Measurements from ENCODE around the gene CTIF. TPM values are rescaled to one million over a fixed set of nuclear protein-coding genes. Genes with fewer than 3 reads are reported as not detected.

The CTIF gene
- total and polyA plus RNA-seq, 4 donors: 12.2 to 45.7 (median 32.6) TPM

- Histone ChIP-seq H3K4me3 (no peak overlapping the region), H3K27me3 (ENCODE audit: control insufficient read depth in 3 of 3, insufficient read depth in 3 of 3, low read length in 2 of 3) (no peaks in the 10 kb centered on the region), H3K9ac (ENCODE audit: insufficient read depth in 1 of 2, low read length in 2 of 2) (no peak overlapping the region), H3K4me1 (ENCODE audit: control insufficient read depth in 5 of 5, insufficient read depth in 5 of 5, low read length in 5 of 5) (peaks cover 0 to 49% (median 31%) of the 10 kb centered on the region in 5 donors), H3K36me3 (ENCODE audit: control insufficient read depth in 4 of 4, insufficient read depth in 4 of 4, low read length in 4 of 4) (peaks cover 0 to 2% (median 0%) of the 10 kb centered on the region in 4 donors), H3K27ac (ENCODE audit: low read depth in 1 of 2, low read length in 1 of 2) (no peak overlapping the region), H3K9me3 (ENCODE audit: control insufficient read depth in 4 of 4, insufficient read depth in 3 of 4, low read length in 3 of 4) (no peaks in the 10 kb centered on the region)
- ATAC-seq (ENCODE audit: insufficient read depth, low FRiP score): no peak
- DNase-seq: no peak
- WGBS, 2 donors: 92 to 97% methylated on average over 3 of the region's 3 CpGs
- TF ChIP-seq, protein P1, sequence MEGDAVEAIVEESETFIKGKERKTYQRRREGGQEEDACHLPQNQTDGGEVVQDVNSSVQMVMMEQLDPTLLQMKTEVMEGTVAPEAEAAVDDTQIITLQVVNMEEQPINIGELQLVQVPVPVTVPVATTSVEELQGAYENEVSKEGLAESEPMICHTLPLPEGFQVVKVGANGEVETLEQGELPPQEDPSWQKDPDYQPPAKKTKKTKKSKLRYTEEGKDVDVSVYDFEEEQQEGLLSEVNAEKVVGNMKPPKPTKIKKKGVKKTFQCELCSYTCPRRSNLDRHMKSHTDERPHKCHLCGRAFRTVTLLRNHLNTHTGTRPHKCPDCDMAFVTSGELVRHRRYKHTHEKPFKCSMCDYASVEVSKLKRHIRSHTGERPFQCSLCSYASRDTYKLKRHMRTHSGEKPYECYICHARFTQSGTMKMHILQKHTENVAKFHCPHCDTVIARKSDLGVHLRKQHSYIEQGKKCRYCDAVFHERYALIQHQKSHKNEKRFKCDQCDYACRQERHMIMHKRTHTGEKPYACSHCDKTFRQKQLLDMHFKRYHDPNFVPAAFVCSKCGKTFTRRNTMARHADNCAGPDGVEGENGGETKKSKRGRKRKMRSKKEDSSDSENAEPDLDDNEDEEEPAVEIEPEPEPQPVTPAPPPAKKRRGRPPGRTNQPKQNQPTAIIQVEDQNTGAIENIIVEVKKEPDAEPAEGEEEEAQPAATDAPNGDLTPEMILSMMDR (IDR thresholded peaks at IDR 0.05; ENCODE audit: control extremely low read depth, extremely low read depth): no peak
These were observed 298.8 kb downstream of the CTIF start for GRCh38 chr18:48837676-48838075.

- H3K4me1 ChIP-seq (ENCODE audit: control insufficient read depth in 5 of 5, insufficient read depth in 5 of 5, low read length in 5 of 5): peaks cover 0 to 49% (median 31%) of the 10 kb centered on the region in 5 donors
- ATAC-seq (ENCODE audit: insufficient read depth, low FRiP score) (no peak), DNase-seq (no peak)
- TF ChIP-seq, protein P1 (IDR thresholded peaks at IDR 0.05; ENCODE audit: control extremely low read depth, extremely low read depth): no peak
- 95 to 97% methylated on average over 12 of the region's 12 CpGs for WGBS, 2 donors
- H3K9me3 ChIP-seq (ENCODE audit: control insufficient read depth in 4 of 4, insufficient read depth in 3 of 4, low read length in 3 of 4): no peaks in the 10 kb centered on the region
- no peak overlapping the region for H3K27ac ChIP-seq (ENCODE audit: low read depth in 1 of 2, low read length in 1 of 2)
- no peak overlapping the region for H3K4me3 ChIP-seq
- no peaks in the 10 kb centered on the region for H3K27me3 ChIP-seq (ENCODE audit: control insufficient read depth in 3 of 3, insufficient read depth in 3 of 3, low read length in 2 of 3)
- H3K9ac ChIP-seq (ENCODE audit: insufficient read depth in 1 of 2, low read length in 2 of 2): no peak overlapping the region
- H3K36me3 ChIP-seq (ENCODE audit: control insufficient read depth in 4 of 4, insufficient read depth in 4 of 4, low read length in 4 of 4): peaks cover 0 to 2% (median 0%) of the 10 kb centered on the region in 4 donors
These were observed 299.4 kb downstream of the CTIF start for GRCh38 chr18:48838166-48838775.

DNA sequence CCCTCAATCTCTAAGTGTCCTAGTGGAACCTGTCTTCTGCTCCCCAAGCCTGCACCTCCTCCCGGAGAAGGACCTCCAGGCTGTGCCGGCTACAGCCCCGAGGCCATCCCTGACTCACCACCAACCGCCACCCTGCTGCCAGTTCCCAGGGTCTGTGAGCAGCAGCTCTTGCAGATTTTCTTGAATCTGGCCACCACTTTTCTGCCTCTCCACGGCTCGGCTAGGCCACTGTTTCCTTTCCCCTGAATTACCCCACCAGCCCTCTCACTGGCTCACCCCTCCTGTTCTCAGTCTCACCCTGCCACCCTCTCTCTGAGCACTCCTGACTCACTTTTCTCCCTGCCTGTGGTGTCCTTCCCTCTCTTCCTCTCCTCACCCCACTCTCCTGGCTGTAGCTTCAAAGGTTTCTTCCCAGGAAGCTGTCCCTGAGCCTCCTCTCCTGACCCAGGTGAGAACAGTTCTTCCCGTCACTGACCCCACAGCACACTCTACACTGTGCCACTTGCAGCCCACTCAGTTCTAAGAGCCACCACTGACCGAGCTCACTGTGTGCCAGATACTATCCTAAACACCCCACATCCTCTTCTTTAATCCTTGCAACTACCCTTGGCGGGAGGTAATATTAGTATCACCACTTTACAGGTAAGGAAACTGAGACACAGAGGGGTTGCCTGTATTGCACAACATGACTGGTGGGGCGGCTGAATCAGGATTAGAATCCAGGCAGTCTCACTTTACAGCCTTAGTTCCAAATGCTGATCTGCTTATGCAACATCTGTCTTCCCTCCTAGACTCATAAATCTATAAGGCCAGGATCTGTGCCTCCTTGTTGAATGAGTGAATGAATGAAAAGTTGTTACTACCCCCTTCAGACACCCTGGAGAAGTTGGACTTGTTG lies 300.3 kb downstream of the CTIF start:
- Histone ChIP-seq H3K4me1 (ENCODE audit: control insufficient read depth in 5 of 5, insufficient read depth in 5 of 5, low read length in 5 of 5) (peaks cover 0 to 41% (median 31%) of the 10 kb centered on the region in 5 donors), H3K9me3 (ENCODE audit: control insufficient read depth in 4 of 4, insufficient read depth in 3 of 4, low read length in 3 of 4) (no peaks in the 10 kb centered on the region), H3K27ac (ENCODE audit: low read depth in 1 of 2, low read length in 1 of 2) (peak overlapping the region in 1 of 2 donors; percentile 51), H3K9ac (ENCODE audit: insufficient read depth in 1 of 2, low read length in 2 of 2) (no peak overlapping the region), H3K27me3 (ENCODE audit: control insufficient read depth in 3 of 3, insufficient read depth in 3 of 3, low read length in 2 of 3) (no peaks in the 10 kb centered on the region), H3K4me3 (no peak overlapping the region), H3K36me3 (ENCODE audit: control insufficient read depth in 4 of 4, insufficient read depth in 4 of 4, low read length in 4 of 4) (peaks cover 0 to 2% (median 0%) of the 10 kb centered on the region in 4 donors)
- DNase-seq: no peak
- TF ChIP-seq, protein P1 (IDR thresholded peaks at IDR 0.05; ENCODE audit: control extremely low read depth, extremely low read depth): no peak
- 68 to 75% methylated on average over 10 of the region's 10 CpGs for whole genome bisulfite sequencing, 2 donors
- ATAC-seq (ENCODE audit: insufficient read depth, low FRiP score): no peak
